K562 (cell line): ENCODE results near the gene SCAMP1.

Source experiments
- ATF2 ChIP-seq: sonication (generic); formaldehyde crosslinking; IDR thresholded peaks from 2 replicates; pipeline ENCODE4 v1.8.1; 2022; ENCODE audit warnings: missing genetic modification reagents
- CTCF ChIP-seq, 3 experiments: IDR thresholded peaks in 2 of 3; conservative IDR thresholded peaks in 1 of 3; 2 replicates each; pipeline ENCODE4 v1.5.1; 2011 to 2012; ENCODE audit warnings: low read length in 3 of 3, mild to moderate bottlenecking in 3 of 3, control low read depth in 2 of 3, improper control_type of control experiment in 1 of 3, inconsistent platforms in 1 of 3, low read depth in 1 of 3, mixed read lengths in 1 of 3, moderate library complexity in 1 of 3; ENCODE audit not compliant: insufficient read depth in 2 of 3
- EZH2 ChIP-seq: IDR thresholded peaks from 2 replicates; pipeline ENCODE4 v1.6.1; 2012; ENCODE audit warnings: low read depth, mild to moderate bottlenecking, inconsistent platforms, low read length, borderline replicate concordance
- HNRNPH1 ChIP-seq: fragments of 200-400 bp; formaldehyde crosslinking; optimal IDR thresholded peaks from 2 replicates; pipeline ENCODE3; 2017; ENCODE audit warnings: low read depth, mild to moderate bottlenecking, low read length, moderate library complexity
- JUND ChIP-seq, 2 experiments: IDR thresholded peaks; 2 replicates in 1 of 2; 3 replicates in 1 of 2; pipeline ENCODE4 v1.6.1; 2011; ENCODE audit warnings: borderline replicate concordance in 2 of 2, low read depth in 2 of 2, low read length in 2 of 2, improper control_type of control experiment in 1 of 2, missing biosample characterization in 1 of 2, missing genetic modification characterization in 1 of 2, missing genetic modification reagents in 1 of 2
- L3MBTL2 ChIP-seq: fragments of 450-650 bp; IDR thresholded peaks from 2 replicates; pipeline ENCODE4 v1.6.1; 2016; ENCODE audit warnings: mild to moderate bottlenecking, moderate library complexity
- MBD2 ChIP-seq: sonication (generic); IDR thresholded peaks from 2 replicates; pipeline ENCODE4 v1.6.1; 2016; ENCODE audit warnings: low read depth, borderline replicate concordance
- POLR2A ChIP-seq: fragments of 450-650 bp; conservative IDR thresholded peaks from 2 replicates; pipeline ENCODE4 v1.6.1; 2016
- SIX5 ChIP-seq, 2 experiments: IDR thresholded peaks; 2 replicates each; pipeline ENCODE4 v1.6.1; 2011; ENCODE audit warnings: low read length in 2 of 2, borderline replicate concordance in 1 of 2, low read depth in 1 of 2, mild to moderate bottlenecking in 1 of 2, moderate library complexity in 1 of 2; ENCODE audit not compliant: insufficient read depth in 1 of 2
- TAF1 ChIP-seq: IDR thresholded peaks from 2 replicates; pipeline ENCODE4 v1.6.1; 2011; ENCODE audit warnings: mild to moderate bottlenecking, low read length, moderate library complexity; ENCODE audit not compliant: insufficient read depth, control insufficient read depth, severe bottlenecking; ENCODE audit errors: extremely low read depth
- TF ChIP-seq, protein P1 (sequence below): sonication (generic); formaldehyde crosslinking; IDR thresholded peaks from 2 replicates; pipeline ENCODE4 v1.9.0; 2022; ENCODE audit warnings: mild to moderate bottlenecking, missing genetic modification reagents

GRCh38 chr5:78509884-78510769 is 149.7 kb downstream of the SCAMP1 start:
- no peak for TF ChIP-seq MBD2
- no peak for TF ChIP-seq EZH2
- no peak for TF ChIP-seq TAF1
- TF ChIP-seq HNRNPH1 = no peak
- TF ChIP-seq JUND (IDR thresholded peaks at IDR 0.05; ENCODE audit: borderline replicate concordance, low read depth, low read length) = no peak
- 0 out of 3 replicates have a peak, but pooled peaks have one; percentile 14 for TF ChIP-seq JUND (tag; IDR thresholded peaks at IDR 0.05; ENCODE audit: borderline replicate concordance, low read depth, low read length)
- TF ChIP-seq SIX5 (IDR thresholded peaks at IDR 0.05; ENCODE audit: borderline replicate concordance in 1 of 2, insufficient read depth in 1 of 2, low read depth in 1 of 2, low read length in 2 of 2) = no peak
- TF ChIP-seq ATF2 = no peak
- peak; percentile 64 for TF ChIP-seq L3MBTL2
- TF ChIP-seq, protein P1, sequence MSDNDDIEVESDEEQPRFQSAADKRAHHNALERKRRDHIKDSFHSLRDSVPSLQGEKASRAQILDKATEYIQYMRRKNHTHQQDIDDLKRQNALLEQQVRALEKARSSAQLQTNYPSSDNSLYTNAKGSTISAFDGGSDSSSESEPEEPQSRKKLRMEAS (CRISPR knock-in tag) = peak; percentile 48; the same call in 1 of the 2 replicates
- TF ChIP-seq CTCF (IDR thresholded peaks at IDR 0.05 in 2 of 3, conservative IDR thresholded peaks at IDR 0.05 in 1 of 3; ENCODE audit: insufficient read depth in 2 of 3, low read depth in 1 of 3, low read length in 3 of 3) = peak; percentile 10 to 53 (median 29); a peak in 4 of 6 replicates
- no peak for TF ChIP-seq POLR2A
